Fibroblast of lung (primary cell): Measurements from ENCODE around the gene GALNT17.

ENCODE experiments used
- CTCF ChIP-seq, 2 donors: IDR thresholded peaks in 1 of 2; conservative IDR thresholded peaks in 1 of 2; 1 replicate in 1 of 2; 2 replicates in 1 of 2; pipeline ENCODE4 v1.5.1; 2011 to 2012; ENCODE audit warnings: low read length in 2 of 2, control low read depth in 1 of 2, inconsistent platforms in 1 of 2, low read depth in 1 of 2, mild to moderate bottlenecking in 1 of 2
- EZH2 ChIP-seq: IDR thresholded peaks from 2 replicates; pipeline ENCODE4 v1.5.1; 2012; ENCODE audit warnings: low read length, control low read depth, mild to moderate bottlenecking; ENCODE audit errors: missing control alignments

- no peak for TF ChIP-seq CTCF (conservative IDR thresholded peaks at IDR 0.05 in 1 of 2, IDR thresholded peaks at IDR 0.05 in 1 of 2; ENCODE audit: low read depth in 1 of 2, low read length in 2 of 2)
- TF ChIP-seq EZH2: no peak
Measured at GRCh38 chr7:71096351-71096750, 35.6 kb upstream of the GALNT17 start.
